NT2/D1 (cell line): ENCODE results near the gene GAL3ST1.
"Not testable (repeated sequence)": the region's sequence is repeated elsewhere in the genome, so short reads cannot be mapped to it uniquely, and the experiment has no call there.

ENCODE experiments used
- DNase-seq: peaks from one replicate; pipeline ENCODE4 v3.0.0-alpha.2; 2011; ENCODE audit warnings: low read depth, low spot score
- H3K27me3 ChIP-seq: 2 replicates; pipeline ENCODE4 v1.6.0; 2011; ENCODE audit warnings: mild to moderate bottlenecking; ENCODE audit not compliant: insufficient read length, insufficient read depth
- H3K36me3 ChIP-seq: 2 replicates; pipeline ENCODE4 v1.6.1; 2011; ENCODE audit warnings: mild to moderate bottlenecking, low read length, mixed read lengths; ENCODE audit not compliant: insufficient read depth, insufficient read length
- H3K4me1 ChIP-seq: 2 replicates; pipeline ENCODE4 v1.5.1; 2011; ENCODE audit not compliant: insufficient read depth, insufficient read length
- H3K4me3 ChIP-seq: 2 replicates; pipeline ENCODE4 v1.5.1; 2011; ENCODE audit warnings: low read depth; ENCODE audit not compliant: insufficient read length
- H3K9ac ChIP-seq: 2 replicates; pipeline ENCODE4 v1.6.0; 2011; ENCODE audit warnings: low read depth; ENCODE audit not compliant: insufficient read length
- H3K9me3 ChIP-seq: 2 replicates; pipeline ENCODE4 v1.5.1; 2011; ENCODE audit warnings: mild to moderate bottlenecking, low read length; ENCODE audit not compliant: insufficient read depth
- SUZ12 ChIP-seq: IDR thresholded peaks from 2 replicates; pipeline ENCODE4 v1.6.1; 2011; ENCODE audit not compliant: insufficient read length, insufficient read depth; ENCODE audit errors: extremely low read depth
- YY1 ChIP-seq: IDR thresholded peaks from 2 replicates; pipeline ENCODE4 v1.6.1; 2011; ENCODE audit not compliant: insufficient read length, insufficient read depth
- ZNF274 ChIP-seq: IDR thresholded peaks from 2 replicates; pipeline ENCODE4 v1.6.1; 2011; ENCODE audit warnings: mild to moderate bottlenecking, low read depth, low read length

The GAL3ST1 gene

DNA sequence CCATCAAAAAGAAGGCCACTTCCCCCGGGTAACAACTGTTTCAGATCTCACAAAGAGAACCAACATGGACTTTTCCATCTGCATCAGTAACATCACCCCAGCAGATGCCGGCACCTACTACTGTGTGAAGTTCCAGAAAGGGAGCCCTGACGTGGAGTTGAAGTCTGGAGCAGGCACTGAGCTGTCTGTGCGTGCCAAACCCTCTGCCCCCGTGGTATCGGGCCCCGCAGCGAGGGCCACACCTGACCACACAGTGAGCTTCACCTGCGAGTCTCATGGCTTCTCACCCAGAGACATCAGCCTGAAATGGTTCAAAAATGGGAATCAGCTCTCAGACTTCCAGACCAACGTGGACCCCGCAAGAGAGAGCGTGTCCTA lies 31.7 kb downstream of the GAL3ST1 start:
- DNase-seq: no peak
- Histone ChIP-seq H3K9ac (peak overlapping the region; percentile 42), H3K27me3 (peaks cover 24% of the 10 kb centered on the region), H3K4me1 (peaks cover 2% of the 10 kb centered on the region), H3K9me3 (no peaks in the 10 kb centered on the region), H3K36me3 (no peaks in the 10 kb centered on the region), H3K4me3 (peak overlapping the region; percentile 43)
- TF ChIP-seq SUZ12 (no peak), YY1 (no peak), ZNF274 (no peak)

DNA sequence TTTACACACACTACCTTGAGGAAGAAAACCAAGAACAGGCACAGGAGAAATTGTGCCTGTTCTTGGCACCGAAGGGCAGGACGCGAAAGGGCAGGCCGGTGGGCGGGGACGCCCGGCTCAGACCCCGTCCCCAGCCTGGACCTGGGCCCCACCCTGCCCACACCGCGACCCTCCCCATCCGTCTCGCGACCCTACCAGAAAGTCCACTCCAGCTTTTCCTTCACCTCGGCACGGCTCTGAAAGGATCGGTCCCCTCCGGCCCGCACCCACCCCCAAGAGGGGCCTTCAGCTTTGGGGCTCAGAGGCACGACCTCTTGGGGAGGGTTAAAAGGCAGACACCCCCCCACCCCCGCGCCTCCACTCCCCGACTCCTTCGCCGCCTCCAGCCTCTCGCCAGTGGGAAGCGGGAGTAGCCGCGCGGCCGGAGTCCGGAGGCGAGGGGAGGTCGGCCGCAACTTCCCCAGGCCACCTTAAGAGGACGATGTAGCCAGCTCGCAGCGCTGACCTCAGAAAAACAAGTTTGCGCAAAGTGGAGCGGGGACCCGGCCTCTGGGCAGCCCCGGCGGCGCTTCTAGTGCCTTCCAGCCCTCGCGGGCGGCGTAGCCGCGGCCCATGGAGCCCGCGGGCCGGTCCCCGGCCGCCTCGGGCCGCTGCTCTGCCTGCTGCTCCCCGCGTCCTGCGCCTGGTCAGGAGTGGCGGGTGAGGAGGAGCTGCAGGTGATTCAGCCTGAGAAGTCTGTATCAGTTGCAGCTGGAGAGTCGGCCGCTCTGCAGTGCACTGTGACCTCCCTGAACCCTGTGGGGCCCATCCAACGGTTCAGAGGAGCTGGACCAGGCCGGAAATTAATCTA lies 32.3 kb downstream of the GAL3ST1 start:
- no peaks in the 10 kb centered on the region for H3K9me3 ChIP-seq
- H3K27me3 ChIP-seq: peaks cover 24% of the 10 kb centered on the region
- peak overlapping the region; percentile 43 for H3K4me3 ChIP-seq
- H3K9ac ChIP-seq: peak overlapping the region; percentile 42
- H3K36me3 ChIP-seq: no peaks in the 10 kb centered on the region
- H3K4me1 ChIP-seq: no peaks in the 10 kb centered on the region
- DNase-seq: no peak
- TF ChIP-seq ZNF274 (no peak), SUZ12 (no peak), YY1 (no peak)

GRCh38 chr22:30541511-30541910 lies 33.0 kb downstream of the GAL3ST1 start:
- Histone ChIP-seq H3K9ac (peak overlapping the region; percentile 42), H3K4me3 (peak overlapping the region; percentile 43)
- DNase-seq: not testable (repeated sequence)

GRCh38 chr22:30539368-30539767 lies 35.1 kb downstream of the GAL3ST1 start:
- Histone ChIP-seq H3K9ac (no peak overlapping the region), H3K4me3 (no peak overlapping the region), H3K36me3 (no peaks in the 10 kb centered on the region), H3K4me1 (no peaks in the 10 kb centered on the region), H3K27me3 (peaks cover 24% of the 10 kb centered on the region), H3K9me3 (no peaks in the 10 kb centered on the region)
- DNase-seq: no peak
- TF ChIP-seq SUZ12: no peak
- no peak for TF ChIP-seq ZNF274
- TF ChIP-seq YY1: no peak

More at GRCh38 chr22:30541511-30541910, 33.0 kb downstream of the GAL3ST1 start:
- not testable (repeated sequence) for H3K36me3 ChIP-seq, H3K9me3 ChIP-seq, H3K4me1 ChIP-seq
- peaks cover 24% of the 10 kb centered on the region for H3K27me3 ChIP-seq

GRCh38 chr22:30538280-30538679 lies 36.2 kb downstream of the GAL3ST1 start:
- Histone ChIP-seq H3K27me3 (peaks cover 16% of the 10 kb centered on the region), H3K4me1 (peaks cover 2% of the 10 kb centered on the region), H3K9me3 (no peaks in the 10 kb centered on the region), H3K9ac (no peak overlapping the region), H3K4me3 (no peak overlapping the region), H3K36me3 (no peaks in the 10 kb centered on the region)
- TF ChIP-seq YY1: no peak
- no peak for TF ChIP-seq ZNF274
- TF ChIP-seq SUZ12: no peak
- DNase-seq: no peak

GRCh38 chr22:30537083-30537731 lies 37.3 kb downstream of the GAL3ST1 start:
- no peaks in the 10 kb centered on the region for H3K9me3 ChIP-seq
- no peak overlapping the region for H3K9ac ChIP-seq
- peaks cover 6% of the 10 kb centered on the region for H3K27me3 ChIP-seq
- peaks cover 2% of the 10 kb centered on the region for H3K4me1 ChIP-seq
- no peak for DNase-seq
- H3K4me3 ChIP-seq: no peak overlapping the region
- no peaks in the 10 kb centered on the region for H3K36me3 ChIP-seq
- TF ChIP-seq YY1 (no peak), SUZ12 (no peak), ZNF274 (no peak)

GRCh38 chr22:30535182-30535581 lies 39.3 kb downstream of the GAL3ST1 start:
- no peak for DNase-seq
- TF ChIP-seq YY1: no peak
- TF ChIP-seq SUZ12: no peak
- TF ChIP-seq ZNF274: no peak
- Histone ChIP-seq H3K4me3 (no peak overlapping the region), H3K36me3 (no peaks in the 10 kb centered on the region), H3K9me3 (no peaks in the 10 kb centered on the region), H3K4me1 (peaks cover 2% of the 10 kb centered on the region), H3K9ac (no peak overlapping the region), H3K27me3 (no peaks in the 10 kb centered on the region)
